Endothelial cell of umbilical vein (primary cell): Measurements from ENCODE around the gene DAB2IP.

Source experiments
- EZH2 ChIP-seq: IDR thresholded peaks from 2 replicates; pipeline ENCODE4 v1.6.1; 2012; ENCODE audit warnings: borderline replicate concordance, low read depth, mild to moderate bottlenecking, moderate library complexity, low read length, inconsistent platforms; ENCODE audit not compliant: severe bottlenecking
- FOS ChIP-seq: IDR thresholded peaks from 2 replicates; pipeline ENCODE4 v1.6.1; 2011; ENCODE audit warnings: mild to moderate bottlenecking, low read length, moderate library complexity, borderline replicate concordance; ENCODE audit not compliant: insufficient read depth
- GATA2 ChIP-seq: IDR thresholded peaks from 2 replicates; pipeline ENCODE4 v1.7.0; 2011; ENCODE audit warnings: low read depth, mild to moderate bottlenecking, moderate library complexity, mixed read lengths, low read length; ENCODE audit not compliant: insufficient read length, insufficient read depth
- JUN ChIP-seq: IDR thresholded peaks from 2 replicates; pipeline ENCODE4 v1.6.1; 2011; ENCODE audit warnings: borderline replicate concordance, low read depth; ENCODE audit not compliant: insufficient read length, insufficient read depth
- MYC ChIP-seq: IDR thresholded peaks from one replicate; pipeline ENCODE4 v1.6.1; 2011; ENCODE audit warnings: mild to moderate bottlenecking, low read depth, low read length
- POLR2A ChIP-seq: IDR thresholded peaks from 2 replicates; pipeline ENCODE4 v1.6.1; 2012; ENCODE audit warnings: low read depth, mild to moderate bottlenecking, control low read depth, low read length
- POLR2AphosphoS5 ChIP-seq: IDR thresholded peaks from 2 replicates; pipeline ENCODE4 v1.6.1; 2012; ENCODE audit warnings: low read depth, mild to moderate bottlenecking, control low read depth, low read length, moderate library complexity; ENCODE audit not compliant: insufficient read depth
- TF ChIP-seq, protein P1 (sequence below), 2 donors: IDR thresholded peaks; 1 replicate in 1 of 2; 2 replicates in 1 of 2; pipeline ENCODE4 v1.5.1; 2011; ENCODE audit warnings: low read length in 2 of 2, mild to moderate bottlenecking in 2 of 2, moderate library complexity in 2 of 2, control low read depth in 1 of 2, inconsistent platforms in 1 of 2, low read depth in 1 of 2; ENCODE audit not compliant: insufficient read depth in 1 of 2; ENCODE audit errors: extremely low read depth in 1 of 2

GRCh38 chr9:121781145-121781548, 129.7 kb downstream of the DAB2IP start:
- TF ChIP-seq, protein P1, sequence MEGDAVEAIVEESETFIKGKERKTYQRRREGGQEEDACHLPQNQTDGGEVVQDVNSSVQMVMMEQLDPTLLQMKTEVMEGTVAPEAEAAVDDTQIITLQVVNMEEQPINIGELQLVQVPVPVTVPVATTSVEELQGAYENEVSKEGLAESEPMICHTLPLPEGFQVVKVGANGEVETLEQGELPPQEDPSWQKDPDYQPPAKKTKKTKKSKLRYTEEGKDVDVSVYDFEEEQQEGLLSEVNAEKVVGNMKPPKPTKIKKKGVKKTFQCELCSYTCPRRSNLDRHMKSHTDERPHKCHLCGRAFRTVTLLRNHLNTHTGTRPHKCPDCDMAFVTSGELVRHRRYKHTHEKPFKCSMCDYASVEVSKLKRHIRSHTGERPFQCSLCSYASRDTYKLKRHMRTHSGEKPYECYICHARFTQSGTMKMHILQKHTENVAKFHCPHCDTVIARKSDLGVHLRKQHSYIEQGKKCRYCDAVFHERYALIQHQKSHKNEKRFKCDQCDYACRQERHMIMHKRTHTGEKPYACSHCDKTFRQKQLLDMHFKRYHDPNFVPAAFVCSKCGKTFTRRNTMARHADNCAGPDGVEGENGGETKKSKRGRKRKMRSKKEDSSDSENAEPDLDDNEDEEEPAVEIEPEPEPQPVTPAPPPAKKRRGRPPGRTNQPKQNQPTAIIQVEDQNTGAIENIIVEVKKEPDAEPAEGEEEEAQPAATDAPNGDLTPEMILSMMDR (IDR thresholded peaks at IDR 0.05; ENCODE audit: extremely low read depth in 1 of 2, insufficient read depth in 1 of 2, low read depth in 1 of 2, low read length in 2 of 2): no peak
- TF ChIP-seq EZH2 (no peak), POLR2A (no peak), POLR2AphosphoS5 (no peak), MYC (no peak), FOS (no peak), JUN (no peak), GATA2 (no peak)
